WTC11 (cell line): ENCODE results near the gene TXNDC15. TPM values are rescaled to one million over a fixed set of nuclear protein-coding genes. Genes with fewer than 3 reads are reported as not detected.

Experiments
- ATAC-seq: fragments of 200-7000 bp; cut with Tn5 transposase; 2 replicates; pipeline ENCODE4 v1.10.0; 2021; ENCODE audit warnings: mild to moderate bottlenecking, moderate library complexity
- Bru-seq: library from RNA; stranded (reverse); fragments of 400-500 nt; gene quantifications from one replicate; lab custom pipeline; 2021; lab: Mats Ljungman, UMichigan
- CTCF ChIA-PET: fragments of 300-600 bp; sonication (Branson Sonifier 250); formaldehyde crosslinking; loops from one replicate; lab custom pipeline; 2021; ENCODE audit warnings: antibody characterized with exemption; lab: Charles Lee
- POLR2A ChIA-PET: fragments of 350-600 bp; sonication (Branson Sonifier 250); formaldehyde crosslinking; loops from one replicate; lab custom pipeline; 2021; ENCODE audit warnings: antibody characterized with exemption; lab: Charles Lee
- DNase-seq: peaks from one replicate; pipeline ENCODE4 v3.0.0; 2021; ENCODE audit warnings: low spot score
- H3K27ac Mint-ChIP-seq: 2 replicates; pipeline ENCODE4 v1.8.0; 2021; ENCODE audit warnings: mixed read lengths
- H3K27me3 Mint-ChIP-seq: 2 replicates; pipeline ENCODE4 v1.8.0; 2021; ENCODE audit warnings: low read depth, mild to moderate bottlenecking, moderate library complexity, mixed read lengths
- H3K36me3 Mint-ChIP-seq: 2 replicates; pipeline ENCODE4 v1.8.0; 2021; ENCODE audit warnings: mixed read lengths
- H3K4me1 Mint-ChIP-seq: 2 replicates; pipeline ENCODE4 v1.8.0; 2022; ENCODE audit warnings: mixed read lengths
- H3K4me3 Mint-ChIP-seq: 2 replicates; pipeline ENCODE4 v1.8.0; 2021; ENCODE audit warnings: mild to moderate bottlenecking, moderate library complexity, mixed read lengths
- H3K9me3 Mint-ChIP-seq: 2 replicates; pipeline ENCODE4 v1.8.0; 2021; ENCODE audit warnings: mixed read lengths
- ATF6 ChIP-seq: sonication (generic); formaldehyde crosslinking; IDR thresholded peaks from 2 replicates; pipeline ENCODE4 v1.8.1; 2023; ENCODE audit warnings: mild to moderate bottlenecking, missing genetic modification reagents
- EMX1 ChIP-seq: fragments of 250-450 bp; sonication (Bioruptor Pico); IDR thresholded peaks from 2 replicates; pipeline ENCODE4 v1.8.0; 2021; ENCODE audit warnings: mild to moderate bottlenecking
- HMGXB4 ChIP-seq: sonication (generic); formaldehyde crosslinking; IDR thresholded peaks from 2 replicates; pipeline ENCODE4 v1.8.1; 2023; ENCODE audit warnings: mild to moderate bottlenecking, moderate library complexity, missing genetic modification reagents
- KAT7 ChIP-seq: sonication (generic); formaldehyde crosslinking; IDR thresholded peaks from 2 replicates; pipeline ENCODE4 v1.8.1; 2023; ENCODE audit warnings: missing genetic modification reagents, mild to moderate bottlenecking, borderline replicate concordance
- NFE2L1 ChIP-seq: sonication (generic); formaldehyde crosslinking; IDR thresholded peaks from 2 replicates; pipeline ENCODE4 v1.8.1; 2023; ENCODE audit warnings: missing genetic modification reagents
- NR3C1 ChIP-seq: sonication (generic); formaldehyde crosslinking; conservative IDR thresholded peaks from 2 replicates; pipeline ENCODE4 v1.8.1; 2023; ENCODE audit warnings: low read depth, mild to moderate bottlenecking, missing genetic modification reagents
- OVOL2 ChIP-seq: fragments of 250-450 bp; sonication (Bioruptor Pico); IDR thresholded peaks from 2 replicates; pipeline ENCODE4 v1.9.0; 2021; ENCODE audit warnings: mild to moderate bottlenecking, borderline replicate concordance
- RELA ChIP-seq: sonication (generic); formaldehyde crosslinking; IDR thresholded peaks from 2 replicates; pipeline ENCODE4 v1.8.1; 2022; ENCODE audit warnings: missing genetic modification reagents, mild to moderate bottlenecking, borderline replicate concordance
- RORB ChIP-seq: fragments of 250-450 bp; sonication (Bioruptor Pico); IDR thresholded peaks from 2 replicates; pipeline ENCODE4 v1.9.0; 2021; ENCODE audit warnings: mild to moderate bottlenecking
- SMAD3 ChIP-seq: sonication (generic); formaldehyde crosslinking; IDR thresholded peaks from 2 replicates; pipeline ENCODE4 v1.8.0; 2022; ENCODE audit warnings: missing genetic modification reagents, mild to moderate bottlenecking, borderline replicate concordance
- SMAD4 ChIP-seq: sonication (generic); formaldehyde crosslinking; IDR thresholded peaks from 2 replicates; pipeline ENCODE4 v1.8.0; 2022; ENCODE audit warnings: mild to moderate bottlenecking, missing genetic modification reagents
- SP1 ChIP-seq: sonication (generic); formaldehyde crosslinking; conservative IDR thresholded peaks from 2 replicates; pipeline ENCODE4 v1.8.1; 2022; ENCODE audit warnings: missing genetic modification reagents
- TCF7 ChIP-seq: sonication (generic); formaldehyde crosslinking; IDR thresholded peaks from 2 replicates; pipeline ENCODE4 v1.8.0; 2022; ENCODE audit warnings: mild to moderate bottlenecking, low read depth, missing genetic modification reagents, moderate library complexity
- TP53 ChIP-seq: sonication (generic); formaldehyde crosslinking; IDR thresholded peaks from 2 replicates; pipeline ENCODE4 v1.8.1; 2023; ENCODE audit warnings: mild to moderate bottlenecking, missing genetic modification reagents
- ZNF263 ChIP-seq: sonication (generic); formaldehyde crosslinking; IDR thresholded peaks from 2 replicates; pipeline ENCODE4 v1.8.1; 2022; ENCODE audit warnings: low read depth, mild to moderate bottlenecking, moderate library complexity, missing genetic modification reagents
- ZNF423 ChIP-seq: fragments of 250-450 bp; sonication (Bioruptor Pico); IDR thresholded peaks from 2 replicates; pipeline ENCODE4 v2.1.2; 2022; ENCODE audit warnings: mild to moderate bottlenecking, moderate library complexity
- ZNF671 ChIP-seq: fragments of 250-450 bp; sonication (Bioruptor Pico); IDR thresholded peaks from 2 replicates; pipeline ENCODE4 v1.8.0; 2021; ENCODE audit warnings: mild to moderate bottlenecking
- long read RNA-seq, 3 experiments: library from RNA in 1 of 3; library from capped mRNA in 1 of 3; library from polyadenylated mRNA in 1 of 3; unstranded in 2 of 3; stranded (forward) in 1 of 3; transcript quantifications; one replicate each; pipeline ENCODE4 v2.0.0, GENCODE V29; 2021
- total RNA-seq: library from RNA; stranded (reverse); gene quantifications from 3 replicates; pipeline ENCODE4 v1.2.3, GENCODE V29; 2021
- TF ChIP-seq, protein P1 (sequence below): sonication (generic); formaldehyde crosslinking; IDR thresholded peaks from 2 replicates; pipeline ENCODE4 v1.8.1; 2022; ENCODE audit warnings: low read depth, missing genetic modification reagents, borderline replicate concordance
- TF ChIP-seq, protein P2 (sequence below): fragments of 250-450 bp; sonication (Bioruptor Pico); IDR thresholded peaks from 2 replicates; pipeline ENCODE4 v1.9.0; 2021; ENCODE audit warnings: mild to moderate bottlenecking, borderline replicate concordance
- TF ChIP-seq, protein P3 (sequence below): sonication (generic); formaldehyde crosslinking; IDR thresholded peaks from 2 replicates; pipeline ENCODE4 v1.8.1; 2022; ENCODE audit warnings: mild to moderate bottlenecking, missing genetic modification reagents, moderate library complexity, borderline replicate concordance
- TF ChIP-seq, protein P4 (sequence below): sonication (generic); formaldehyde crosslinking; IDR thresholded peaks from 2 replicates; pipeline ENCODE4 v1.8.1; 2022; ENCODE audit warnings: low read depth, mild to moderate bottlenecking, moderate library complexity, missing genetic modification reagents, borderline replicate concordance

The TXNDC15 gene, protein sequence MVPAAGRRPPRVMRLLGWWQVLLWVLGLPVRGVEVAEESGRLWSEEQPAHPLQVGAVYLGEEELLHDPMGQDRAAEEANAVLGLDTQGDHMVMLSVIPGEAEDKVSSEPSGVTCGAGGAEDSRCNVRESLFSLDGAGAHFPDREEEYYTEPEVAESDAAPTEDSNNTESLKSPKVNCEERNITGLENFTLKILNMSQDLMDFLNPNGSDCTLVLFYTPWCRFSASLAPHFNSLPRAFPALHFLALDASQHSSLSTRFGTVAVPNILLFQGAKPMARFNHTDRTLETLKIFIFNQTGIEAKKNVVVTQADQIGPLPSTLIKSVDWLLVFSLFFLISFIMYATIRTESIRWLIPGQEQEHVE
- total RNA-seq (26.1 to 28.7 TPM (median 26.1 TPM) in 3 replicates), Bru-seq, nascent RNA (percentile 64 among the genes with signal in this experiment)
- long read RNA-seq, experiment 1, transcript TXNDC15-201 (5 exons, 3,548 nt): major isoform, 30 of 36 reads
- long read RNA-seq, experiment 1, partial matches to known transcripts: 1 of 36 reads
- long read RNA-seq, experiment 1, other reads (novel, unspliced or antisense): 4 of 36 reads
- long read RNA-seq, experiment 2, transcript TXNDC15-201 (5 exons, 3,548 nt): major isoform, 15 of 33 reads
- long read RNA-seq, experiment 2, partial matches to known transcripts: 1 of 33 reads
- long read RNA-seq, experiment 2, other reads (novel, unspliced or antisense): 16 of 33 reads
- long read RNA-seq, experiment 3, transcript TXNDC15-201 (5 exons, 3,548 nt): major isoform, 35 of 45 reads
- long read RNA-seq, experiment 3, partial matches to known transcripts: 4 of 45 reads
- long read RNA-seq, experiment 3, other reads (novel, unspliced or antisense): 6 of 45 reads

DNA sequence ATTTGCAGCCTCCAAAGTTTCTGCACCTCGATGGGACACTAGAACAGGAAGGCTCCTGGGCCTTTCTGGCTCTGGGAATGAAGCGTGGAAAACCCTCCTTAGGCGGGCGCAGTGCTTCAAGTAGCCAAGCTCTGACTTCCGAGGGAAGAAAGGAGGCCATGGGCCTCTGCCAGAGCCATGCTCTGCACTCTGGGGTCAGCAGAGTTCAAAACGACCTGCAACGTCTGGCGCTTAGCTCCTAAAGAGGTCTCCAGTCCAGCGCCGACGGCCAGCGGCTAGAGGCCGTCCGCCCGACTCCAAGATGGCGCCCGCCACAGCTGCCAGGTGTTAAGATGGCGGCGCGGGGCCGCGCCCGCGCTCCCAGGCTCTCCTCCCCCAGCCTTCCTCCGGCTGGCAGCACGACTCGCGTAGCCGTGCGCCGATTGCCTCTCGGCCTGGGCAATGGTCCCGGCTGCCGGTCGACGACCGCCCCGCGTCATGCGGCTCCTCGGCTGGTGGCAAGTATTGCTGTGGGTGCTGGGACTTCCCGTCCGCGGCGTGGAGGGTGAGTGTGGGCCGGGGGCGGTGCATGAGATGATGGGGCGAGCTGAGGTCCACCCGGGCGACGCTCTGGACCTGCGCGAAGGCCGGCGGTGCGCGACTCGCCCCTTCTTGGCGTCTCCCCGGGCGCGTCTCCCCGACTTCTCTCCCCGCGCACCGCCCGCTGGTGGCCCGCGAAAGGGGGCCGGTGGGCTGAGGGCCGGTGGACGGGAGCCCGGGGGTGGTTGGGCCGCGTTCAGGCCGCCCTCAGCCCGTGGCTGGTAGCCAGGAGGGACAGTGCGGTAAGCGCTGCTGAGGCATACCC is at the start of gene TXNDC15:
Gene TXNDC15 (plus strand): TSS at position 385 of the 844 bp plus-strand sequence. CDS start 57 bp downstream, at position 442.
- POLR2A ChIA-PET: interaction anchor here (0.6 to 2.2 kb wide), 6 partner anchors 12 to 207 kb away, joined by 3 to 20 read pairs (median 4); partner anchors contain the start of genes C5orf24, CAMLG and PCBD2
- peak; percentile 89 for ATAC-seq
- Mint-ChIP-seq H3K4me3 (peak within 1 kb of the TSS; percentile 88), H3K9me3 (no peaks in the 10 kb centered on the region), H3K36me3 (no peaks in the 10 kb centered on the region), H3K4me1 (peaks cover 15% of the 10 kb centered on the region), H3K27me3 (no peaks in the 10 kb centered on the region; the same call in 1 of the 2 replicates), H3K27ac (peak within 1 kb of the TSS; percentile 53)
- CTCF ChIA-PET: interaction anchor here (2.6 to 3.2 kb wide), 2 partner anchors 31 to 43 kb away, joined by 9 to 30 read pairs; partner anchors contain the start of gene PCBD2
- peak; percentile 87 for DNase-seq
- TF ChIP-seq ZNF671 (no peak), SMAD4 (CRISPR knock-in tag) (no peak), RORB (no peak), EMX1 (no peak), OVOL2 (CRISPR knock-in tag) (no peak), KAT7 (CRISPR knock-in tag) (no peak), SP1 (CRISPR knock-in tag) (peak; percentile 74; the same call in 1 of the 2 replicates), HMGXB4 (CRISPR knock-in tag) (peak; percentile 72; the same call in 1 of the 2 replicates), NR3C1 (peak; percentile 89; the same call in 1 of the 2 replicates), ZNF263 (CRISPR knock-in tag) (no peak), SMAD3 (CRISPR knock-in tag) (peak; percentile 71; the same call in 1 of the 2 replicates), RELA (peak; percentile 64; the same call in 1 of the 2 replicates), TCF7 (no peak), TP53 (peak; percentile 25; the same call in 1 of the 2 replicates), NFE2L1 (0 out of 2 replicates have a peak, but pooled peaks have one; percentile 57), ZNF423 (CRISPR knock-in tag) (no peak), ATF6 (CRISPR knock-in tag) (no peak)
- TF ChIP-seq, protein P1, sequence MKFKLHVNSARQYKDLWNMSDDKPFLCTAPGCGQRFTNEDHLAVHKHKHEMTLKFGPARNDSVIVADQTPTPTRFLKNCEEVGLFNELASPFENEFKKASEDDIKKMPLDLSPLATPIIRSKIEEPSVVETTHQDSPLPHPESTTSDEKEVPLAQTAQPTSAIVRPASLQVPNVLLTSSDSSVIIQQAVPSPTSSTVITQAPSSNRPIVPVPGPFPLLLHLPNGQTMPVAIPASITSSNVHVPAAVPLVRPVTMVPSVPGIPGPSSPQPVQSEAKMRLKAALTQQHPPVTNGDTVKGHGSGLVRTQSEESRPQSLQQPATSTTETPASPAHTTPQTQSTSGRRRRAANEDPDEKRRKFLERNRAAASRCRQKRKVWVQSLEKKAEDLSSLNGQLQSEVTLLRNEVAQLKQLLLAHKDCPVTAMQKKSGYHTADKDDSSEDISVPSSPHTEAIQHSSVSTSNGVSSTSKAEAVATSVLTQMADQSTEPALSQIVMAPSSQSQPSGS (CRISPR knock-in tag): no peak
- TF ChIP-seq, protein P2, sequence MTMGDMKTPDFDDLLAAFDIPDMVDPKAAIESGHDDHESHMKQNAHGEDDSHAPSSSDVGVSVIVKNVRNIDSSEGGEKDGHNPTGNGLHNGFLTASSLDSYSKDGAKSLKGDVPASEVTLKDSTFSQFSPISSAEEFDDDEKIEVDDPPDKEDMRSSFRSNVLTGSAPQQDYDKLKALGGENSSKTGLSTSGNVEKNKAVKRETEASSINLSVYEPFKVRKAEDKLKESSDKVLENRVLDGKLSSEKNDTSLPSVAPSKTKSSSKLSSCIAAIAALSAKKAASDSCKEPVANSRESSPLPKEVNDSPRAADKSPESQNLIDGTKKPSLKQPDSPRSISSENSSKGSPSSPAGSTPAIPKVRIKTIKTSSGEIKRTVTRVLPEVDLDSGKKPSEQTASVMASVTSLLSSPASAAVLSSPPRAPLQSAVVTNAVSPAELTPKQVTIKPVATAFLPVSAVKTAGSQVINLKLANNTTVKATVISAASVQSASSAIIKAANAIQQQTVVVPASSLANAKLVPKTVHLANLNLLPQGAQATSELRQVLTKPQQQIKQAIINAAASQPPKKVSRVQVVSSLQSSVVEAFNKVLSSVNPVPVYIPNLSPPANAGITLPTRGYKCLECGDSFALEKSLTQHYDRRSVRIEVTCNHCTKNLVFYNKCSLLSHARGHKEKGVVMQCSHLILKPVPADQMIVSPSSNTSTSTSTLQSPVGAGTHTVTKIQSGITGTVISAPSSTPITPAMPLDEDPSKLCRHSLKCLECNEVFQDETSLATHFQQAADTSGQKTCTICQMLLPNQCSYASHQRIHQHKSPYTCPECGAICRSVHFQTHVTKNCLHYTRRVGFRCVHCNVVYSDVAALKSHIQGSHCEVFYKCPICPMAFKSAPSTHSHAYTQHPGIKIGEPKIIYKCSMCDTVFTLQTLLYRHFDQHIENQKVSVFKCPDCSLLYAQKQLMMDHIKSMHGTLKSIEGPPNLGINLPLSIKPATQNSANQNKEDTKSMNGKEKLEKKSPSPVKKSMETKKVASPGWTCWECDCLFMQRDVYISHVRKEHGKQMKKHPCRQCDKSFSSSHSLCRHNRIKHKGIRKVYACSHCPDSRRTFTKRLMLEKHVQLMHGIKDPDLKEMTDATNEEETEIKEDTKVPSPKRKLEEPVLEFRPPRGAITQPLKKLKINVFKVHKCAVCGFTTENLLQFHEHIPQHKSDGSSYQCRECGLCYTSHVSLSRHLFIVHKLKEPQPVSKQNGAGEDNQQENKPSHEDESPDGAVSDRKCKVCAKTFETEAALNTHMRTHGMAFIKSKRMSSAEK: no peak
- TF ChIP-seq, protein P3, sequence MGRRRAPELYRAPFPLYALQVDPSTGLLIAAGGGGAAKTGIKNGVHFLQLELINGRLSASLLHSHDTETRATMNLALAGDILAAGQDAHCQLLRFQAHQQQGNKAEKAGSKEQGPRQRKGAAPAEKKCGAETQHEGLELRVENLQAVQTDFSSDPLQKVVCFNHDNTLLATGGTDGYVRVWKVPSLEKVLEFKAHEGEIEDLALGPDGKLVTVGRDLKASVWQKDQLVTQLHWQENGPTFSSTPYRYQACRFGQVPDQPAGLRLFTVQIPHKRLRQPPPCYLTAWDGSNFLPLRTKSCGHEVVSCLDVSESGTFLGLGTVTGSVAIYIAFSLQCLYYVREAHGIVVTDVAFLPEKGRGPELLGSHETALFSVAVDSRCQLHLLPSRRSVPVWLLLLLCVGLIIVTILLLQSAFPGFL: no peak
- TF ChIP-seq, protein P4, sequence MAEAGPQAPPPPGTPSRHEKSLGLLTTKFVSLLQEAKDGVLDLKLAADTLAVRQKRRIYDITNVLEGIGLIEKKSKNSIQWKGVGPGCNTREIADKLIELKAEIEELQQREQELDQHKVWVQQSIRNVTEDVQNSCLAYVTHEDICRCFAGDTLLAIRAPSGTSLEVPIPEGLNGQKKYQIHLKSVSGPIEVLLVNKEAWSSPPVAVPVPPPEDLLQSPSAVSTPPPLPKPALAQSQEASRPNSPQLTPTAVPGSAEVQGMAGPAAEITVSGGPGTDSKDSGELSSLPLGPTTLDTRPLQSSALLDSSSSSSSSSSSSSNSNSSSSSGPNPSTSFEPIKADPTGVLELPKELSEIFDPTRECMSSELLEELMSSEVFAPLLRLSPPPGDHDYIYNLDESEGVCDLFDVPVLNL (CRISPR knock-in tag): peak; percentile 41; the same call in 1 of the 2 replicates
